ENCODE data around the gene TRIM2. TPM values are rescaled to one million over a fixed set of nuclear protein-coding genes. Genes with fewer than 3 reads are reported as not detected.

Gene TRIM2
- total RNA-seq, 2 donors from 2014 or later, result 120 to 151 TPM

- Histone ChIP-seq H3K27me3 (no peaks in the 10 kb centered on the region), H3K4me3 (no peak overlapping the region), H3K4me1 (peaks cover 7% of the 10 kb centered on the region), H3K27ac (peak overlapping the region; percentile 49), H3K9ac (ENCODE audit: low read depth in 2 of 2, low read length in 2 of 2) (no peak overlapping the region), H3K36me3 (no peaks in the 10 kb centered on the region), H3K9me3 (no peaks in the 10 kb centered on the region)
- TF ChIP-seq, protein P1, sequence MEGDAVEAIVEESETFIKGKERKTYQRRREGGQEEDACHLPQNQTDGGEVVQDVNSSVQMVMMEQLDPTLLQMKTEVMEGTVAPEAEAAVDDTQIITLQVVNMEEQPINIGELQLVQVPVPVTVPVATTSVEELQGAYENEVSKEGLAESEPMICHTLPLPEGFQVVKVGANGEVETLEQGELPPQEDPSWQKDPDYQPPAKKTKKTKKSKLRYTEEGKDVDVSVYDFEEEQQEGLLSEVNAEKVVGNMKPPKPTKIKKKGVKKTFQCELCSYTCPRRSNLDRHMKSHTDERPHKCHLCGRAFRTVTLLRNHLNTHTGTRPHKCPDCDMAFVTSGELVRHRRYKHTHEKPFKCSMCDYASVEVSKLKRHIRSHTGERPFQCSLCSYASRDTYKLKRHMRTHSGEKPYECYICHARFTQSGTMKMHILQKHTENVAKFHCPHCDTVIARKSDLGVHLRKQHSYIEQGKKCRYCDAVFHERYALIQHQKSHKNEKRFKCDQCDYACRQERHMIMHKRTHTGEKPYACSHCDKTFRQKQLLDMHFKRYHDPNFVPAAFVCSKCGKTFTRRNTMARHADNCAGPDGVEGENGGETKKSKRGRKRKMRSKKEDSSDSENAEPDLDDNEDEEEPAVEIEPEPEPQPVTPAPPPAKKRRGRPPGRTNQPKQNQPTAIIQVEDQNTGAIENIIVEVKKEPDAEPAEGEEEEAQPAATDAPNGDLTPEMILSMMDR (IDR thresholded peaks at IDR 0.05), result no peak
- peak; percentile 69 for DNase-seq
- intact Hi-C loops (cut with DNase I), result no loop called here
Observed at GRCh38 chr4:153267890-153268289, 63.6 kb downstream of the TRIM2 start.

GRCh38 chr4:153268295-153268694, 64.1 kb downstream of the TRIM2 start:
- TF ChIP-seq, protein P1 (IDR thresholded peaks at IDR 0.05), result no peak

DNA sequence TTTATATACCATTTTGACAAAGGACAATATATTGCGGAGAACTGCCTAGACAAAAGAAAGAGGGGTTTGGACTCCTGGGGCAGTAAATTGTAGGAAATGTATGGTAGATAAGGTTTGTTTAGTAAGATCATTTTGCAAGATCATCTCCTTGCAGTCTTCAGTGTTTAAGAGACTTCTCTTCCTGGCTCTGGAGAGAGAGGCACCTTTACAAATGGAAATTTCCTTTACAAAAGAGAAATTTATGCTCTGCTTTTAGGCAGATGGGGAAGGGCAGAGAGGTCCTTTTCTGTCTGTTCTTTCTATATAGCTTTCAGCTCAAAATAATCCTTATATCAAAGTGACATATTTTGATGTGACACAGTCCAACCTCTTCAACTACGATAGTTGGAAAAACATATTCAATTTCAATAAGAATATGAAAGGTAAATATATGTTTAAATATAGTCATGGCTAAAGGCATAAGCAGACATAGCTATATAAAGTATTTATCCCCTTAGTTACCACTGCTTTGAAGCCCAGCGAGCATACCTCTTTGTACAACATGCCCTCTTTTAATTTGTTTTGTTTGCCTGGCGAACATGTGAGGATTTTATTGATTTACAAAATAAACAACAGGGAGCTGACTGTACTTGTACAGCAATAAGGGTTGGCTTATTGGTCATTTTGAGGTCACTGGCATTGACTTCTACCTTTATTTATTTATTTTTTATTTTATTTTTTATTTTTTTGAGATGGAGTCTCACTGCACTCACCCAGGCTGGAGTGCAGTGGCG, 65.2 kb downstream of the TRIM2 start:
- no peak overlapping the region for H3K27ac ChIP-seq
- no peaks in the 10 kb centered on the region for H3K27me3 ChIP-seq
- intact Hi-C loops (cut with DNase I), result no loop called here
- no peak for DNase-seq
- no peak overlapping the region for H3K4me3 ChIP-seq
- no peak overlapping the region for H3K9ac ChIP-seq (ENCODE audit: low read depth in 2 of 2, low read length in 2 of 2)
- TF ChIP-seq, protein P1 (IDR thresholded peaks at IDR 0.05), result no peak
- H3K9me3 ChIP-seq, result no peaks in the 10 kb centered on the region
- peaks cover 7% of the 10 kb centered on the region for H3K4me1 ChIP-seq
- H3K36me3 ChIP-seq, result no peaks in the 10 kb centered on the region

More at GRCh38 chr4:153268295-153268694, 64.1 kb downstream of the TRIM2 start:
- Histone ChIP-seq H3K4me3 (no peak overlapping the region), H3K27me3 (no peaks in the 10 kb centered on the region), H3K4me1 (peaks cover 7% of the 10 kb centered on the region), H3K9ac (ENCODE audit: low read depth in 2 of 2, low read length in 2 of 2) (no peak overlapping the region), H3K36me3 (no peaks in the 10 kb centered on the region), H3K9me3 (no peaks in the 10 kb centered on the region), H3K27ac (peak overlapping the region; percentile 49)
- intact Hi-C loops (cut with DNase I), result no loop called here
- no peak for DNase-seq

GRCh38 chr4:153270361-153270760, 66.1 kb downstream of the TRIM2 start:
- Histone ChIP-seq H3K4me1 (peaks cover 7% of the 10 kb centered on the region), H3K9me3 (no peaks in the 10 kb centered on the region), H3K27ac (no peak overlapping the region), H3K36me3 (no peaks in the 10 kb centered on the region), H3K27me3 (no peaks in the 10 kb centered on the region), H3K9ac (ENCODE audit: low read depth in 2 of 2, low read length in 2 of 2) (no peak overlapping the region), H3K4me3 (no peak overlapping the region)
- intact Hi-C loops (cut with DNase I), result no loop called here
- TF ChIP-seq, protein P1 (IDR thresholded peaks at IDR 0.05), result no peak
- DNase-seq, result no peak

- Histone ChIP-seq H3K4me1 (peaks cover 7% of the 10 kb centered on the region), H3K27ac (no peak overlapping the region), H3K4me3 (no peak overlapping the region), H3K36me3 (no peaks in the 10 kb centered on the region), H3K9me3 (no peaks in the 10 kb centered on the region), H3K9ac (ENCODE audit: low read depth in 2 of 2, low read length in 2 of 2) (no peak overlapping the region), H3K27me3 (no peaks in the 10 kb centered on the region)
- intact Hi-C loops (cut with DNase I), result no loop called here
- TF ChIP-seq, protein P1 (IDR thresholded peaks at IDR 0.05), result no peak
- no peak for DNase-seq
Observed at GRCh38 chr4:153271820-153272219, 67.6 kb downstream of the TRIM2 start.

Measured in colonic mucosa (tissue), 4 donors.